SK-N-SH treated with all-trans-retinoic acid at 6 μM for 48 hours (cell line): ENCODE results near the gene SIK3.

Source experiments
- ATAC-seq: fragments of 200-7000 bp; cut with Tn5 transposase; 3 replicates; pipeline ENCODE4 v1.9.1; 2020; ENCODE audit warnings: mild to moderate bottlenecking, moderate library complexity
- ARNTL ChIP-seq: fragments of 450-650 bp; formaldehyde crosslinking; IDR thresholded peaks from 2 replicates; pipeline ENCODE4 v1.5.0; 2020; ENCODE audit warnings: low read depth, mild to moderate bottlenecking, moderate library complexity, borderline replicate concordance
- BACH2 ChIP-seq: fragments of 250-450 bp; sonication (Bioruptor Pico); IDR thresholded peaks from 2 replicates; pipeline ENCODE4 v1.9.0; 2021; ENCODE audit warnings: mild to moderate bottlenecking, borderline replicate concordance
- CSDC2 ChIP-seq: fragments of 250-450 bp; sonication (Bioruptor Pico); IDR thresholded peaks from 2 replicates; pipeline ENCODE4 v1.5.0; 2020; ENCODE audit warnings: mild to moderate bottlenecking, moderate library complexity
- ESRRG ChIP-seq: fragments of 250-450 bp; sonication (Bioruptor Pico); IDR thresholded peaks from 2 replicates; pipeline ENCODE4 v1.6.1; 2021; ENCODE audit warnings: mild to moderate bottlenecking
- GLIS3 ChIP-seq: fragments of 250-450 bp; sonication (Bioruptor Pico); IDR thresholded peaks from 2 replicates; pipeline ENCODE4 v1.5.0; 2020; ENCODE audit warnings: mild to moderate bottlenecking, moderate library complexity
- ISL1 ChIP-seq: fragments of 250-450 bp; sonication (Bioruptor Pico); IDR thresholded peaks from 2 replicates; pipeline ENCODE4 v2.1.2; 2022; ENCODE audit warnings: mild to moderate bottlenecking, moderate library complexity
- OSR1 ChIP-seq: fragments of 250-450 bp; sonication (Bioruptor Pico); IDR thresholded peaks from 2 replicates; pipeline ENCODE4 v1.8.0; 2022; ENCODE audit warnings: moderate library complexity, mild to moderate bottlenecking, inconsistent platforms
- PPARA ChIP-seq: fragments of 250-450 bp; sonication (Bioruptor Pico); IDR thresholded peaks from 2 replicates; pipeline ENCODE4 v1.5.0; 2020; ENCODE audit warnings: mild to moderate bottlenecking, borderline replicate concordance
- RARB ChIP-seq: fragments of 250-450 bp; sonication (Bioruptor Pico); IDR thresholded peaks from 2 replicates; pipeline ENCODE4 v1.8.0; 2021; ENCODE audit warnings: mild to moderate bottlenecking, moderate library complexity
- SNAI2 ChIP-seq: fragments of 250-450 bp; sonication (Bioruptor Pico); IDR thresholded peaks from 2 replicates; pipeline ENCODE4 v1.5.0; 2020; ENCODE audit warnings: mild to moderate bottlenecking, moderate library complexity
- TCF4 ChIP-seq: fragments of 250-450 bp; sonication (Bioruptor Pico); IDR thresholded peaks from 2 replicates; pipeline ENCODE4 v1.8.0; 2021; ENCODE audit warnings: mild to moderate bottlenecking, moderate library complexity, borderline replicate concordance
- TOX ChIP-seq: fragments of 250-450 bp; sonication (Bioruptor Pico); IDR thresholded peaks from 2 replicates; pipeline ENCODE4 v1.8.0; 2021; ENCODE audit warnings: mild to moderate bottlenecking, moderate library complexity, borderline replicate concordance
- ZC3H10 ChIP-seq: fragments of 250-450 bp; sonication (Bioruptor Pico); IDR thresholded peaks from 2 replicates; pipeline ENCODE4 v1.5.1; 2021; ENCODE audit warnings: mild to moderate bottlenecking, moderate library complexity
- ZFP3 ChIP-seq: fragments of 250-450 bp; sonication (Bioruptor Pico); IDR thresholded peaks from 2 replicates; pipeline ENCODE4 v1.5.0; 2020; ENCODE audit warnings: mild to moderate bottlenecking, moderate library complexity
- ZFP30 ChIP-seq: fragments of 450-650 bp; formaldehyde crosslinking; IDR thresholded peaks from 2 replicates; pipeline ENCODE4 v1.5.0; 2022; ENCODE audit warnings: mild to moderate bottlenecking, moderate library complexity
- ZNF565 ChIP-seq: fragments of 450-650 bp; formaldehyde crosslinking; conservative IDR thresholded peaks from 2 replicates; pipeline ENCODE4 v1.5.0; 2020; ENCODE audit warnings: low read depth, mild to moderate bottlenecking, moderate library complexity
- ZNF70 ChIP-seq: fragments of 450-650 bp; formaldehyde crosslinking; IDR thresholded peaks from 2 replicates; pipeline ENCODE4 v1.5.0; 2020; ENCODE audit warnings: mild to moderate bottlenecking, moderate library complexity
- ZNF8 ChIP-seq: fragments of 450-650 bp; formaldehyde crosslinking; IDR thresholded peaks from 2 replicates; pipeline ENCODE4 v1.5.0; 2020; ENCODE audit warnings: mild to moderate bottlenecking, moderate library complexity
- TF ChIP-seq, protein P1 (sequence below): fragments of 250-450 bp; sonication (Bioruptor Pico); IDR thresholded peaks from 2 replicates; pipeline ENCODE4 v1.5.1; 2021; ENCODE audit warnings: mild to moderate bottlenecking, moderate library complexity
- TF ChIP-seq, protein P2 (sequence below): fragments of 250-450 bp; sonication (Bioruptor Pico); IDR thresholded peaks from 2 replicates; pipeline ENCODE4 v1.8.0; 2021; ENCODE audit warnings: low read depth, mild to moderate bottlenecking, moderate library complexity, borderline replicate concordance
- TF ChIP-seq, protein P3 (sequence below): fragments of 250-450 bp; sonication (Bioruptor Pico); IDR thresholded peaks from 2 replicates; pipeline ENCODE4 v1.5.1; 2020; ENCODE audit warnings: low read depth, mild to moderate bottlenecking, moderate library complexity
- TF ChIP-seq, protein P4 (sequence below): fragments of 250-450 bp; sonication (Bioruptor Pico); IDR thresholded peaks from 2 replicates; pipeline ENCODE4 v1.5.0; 2020; ENCODE audit warnings: mild to moderate bottlenecking, moderate library complexity

Gene SIK3

DNA sequence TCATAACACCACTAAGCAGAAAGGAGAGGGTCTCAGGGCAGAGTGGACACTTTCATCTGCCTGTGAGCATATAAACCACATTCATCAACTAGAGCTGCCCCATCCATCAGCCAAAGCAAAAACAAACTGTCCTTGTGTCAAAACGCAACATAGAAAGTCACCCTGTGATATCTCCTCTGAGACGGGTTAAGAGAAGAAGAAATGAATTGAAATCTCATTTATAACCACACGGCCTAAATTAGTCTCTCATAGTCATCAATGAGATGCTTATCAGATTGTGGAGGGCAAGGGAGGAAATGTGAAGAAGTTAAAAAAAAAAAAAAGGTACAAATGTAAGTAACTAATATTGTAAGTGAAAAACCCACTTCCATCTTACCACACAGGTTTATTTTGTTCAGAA, 75.7 kb downstream of the SIK3 start:
- ATAC-seq = no peak

DNA sequence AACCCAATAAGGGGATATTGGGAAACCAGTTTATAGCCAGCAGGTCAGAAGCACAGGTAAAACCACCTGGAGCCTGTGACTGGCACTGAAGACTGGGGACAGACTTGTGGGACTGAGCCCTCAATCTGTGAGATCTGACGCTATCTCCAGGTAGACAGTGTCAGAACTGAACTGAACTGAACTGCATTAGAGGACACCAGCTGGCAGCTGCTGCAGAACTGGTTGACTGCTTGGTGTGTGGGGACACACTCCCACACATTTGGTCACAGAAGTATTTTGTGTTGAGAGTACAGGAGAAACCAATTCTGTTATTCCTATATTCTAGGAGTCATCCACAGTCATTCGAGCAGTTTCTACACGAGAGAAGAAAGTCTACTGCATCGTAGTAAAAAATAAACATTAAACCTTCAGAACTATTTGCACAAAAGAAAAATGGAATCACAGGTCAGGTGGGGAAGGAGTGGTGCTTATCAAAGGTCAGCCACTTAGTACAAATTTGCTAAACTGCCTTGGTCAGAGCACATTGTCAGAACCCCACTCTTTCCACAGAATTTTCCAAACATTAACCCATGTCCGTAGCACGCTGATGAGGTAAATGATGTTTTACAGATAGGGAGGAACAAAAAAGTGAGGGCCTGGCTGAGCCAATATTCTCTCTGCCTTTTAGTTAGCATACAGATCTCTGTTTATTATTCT, 77.2 kb downstream of the SIK3 start:
- TF ChIP-seq OSR1 (CRISPR knock-in tag) = no peak
- TF ChIP-seq GLIS3 (CRISPR knock-in tag) = no peak
- no peak for TF ChIP-seq BACH2
- TF ChIP-seq ESRRG = no peak
- TF ChIP-seq ZNF70 (CRISPR knock-in tag) = no peak
- TF ChIP-seq, protein P1, sequence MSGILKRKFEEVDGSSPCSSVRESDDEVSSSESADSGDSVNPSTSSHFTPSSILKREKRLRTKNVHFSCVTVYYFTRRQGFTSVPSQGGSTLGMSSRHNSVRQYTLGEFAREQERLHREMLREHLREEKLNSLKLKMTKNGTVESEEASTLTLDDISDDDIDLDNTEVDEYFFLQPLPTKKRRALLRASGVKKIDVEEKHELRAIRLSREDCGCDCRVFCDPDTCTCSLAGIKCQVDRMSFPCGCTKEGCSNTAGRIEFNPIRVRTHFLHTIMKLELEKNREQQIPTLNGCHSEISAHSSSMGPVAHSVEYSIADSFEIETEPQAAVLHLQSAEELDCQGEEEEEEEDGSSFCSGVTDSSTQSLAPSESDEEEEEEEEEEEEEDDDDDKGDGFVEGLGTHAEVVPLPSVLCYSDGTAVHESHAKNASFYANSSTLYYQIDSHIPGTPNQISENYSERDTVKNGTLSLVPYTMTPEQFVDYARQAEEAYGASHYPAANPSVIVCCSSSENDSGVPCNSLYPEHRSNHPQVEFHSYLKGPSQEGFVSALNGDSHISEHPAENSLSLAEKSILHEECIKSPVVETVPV (CRISPR knock-in tag) = no peak
- no peak for TF ChIP-seq TCF4 (CRISPR knock-in tag)
- TF ChIP-seq, protein P2, sequence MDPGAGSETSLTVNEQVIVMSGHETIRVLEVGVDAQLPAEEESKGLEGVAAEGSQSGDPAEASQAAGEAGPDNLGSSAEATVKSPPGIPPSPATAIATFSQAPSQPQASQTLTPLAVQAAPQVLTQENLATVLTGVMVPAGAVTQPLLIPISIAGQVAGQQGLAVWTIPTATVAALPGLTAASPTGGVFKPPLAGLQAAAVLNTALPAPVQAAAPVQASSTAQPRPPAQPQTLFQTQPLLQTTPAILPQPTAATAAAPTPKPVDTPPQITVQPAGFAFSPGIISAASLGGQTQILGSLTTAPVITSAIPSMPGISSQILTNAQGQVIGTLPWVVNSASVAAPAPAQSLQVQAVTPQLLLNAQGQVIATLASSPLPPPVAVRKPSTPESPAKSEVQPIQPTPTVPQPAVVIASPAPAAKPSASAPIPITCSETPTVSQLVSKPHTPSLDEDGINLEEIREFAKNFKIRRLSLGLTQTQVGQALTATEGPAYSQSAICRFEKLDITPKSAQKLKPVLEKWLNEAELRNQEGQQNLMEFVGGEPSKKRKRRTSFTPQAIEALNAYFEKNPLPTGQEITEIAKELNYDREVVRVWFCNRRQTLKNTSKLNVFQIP (CRISPR knock-in tag) = no peak
- TF ChIP-seq, protein P3, sequence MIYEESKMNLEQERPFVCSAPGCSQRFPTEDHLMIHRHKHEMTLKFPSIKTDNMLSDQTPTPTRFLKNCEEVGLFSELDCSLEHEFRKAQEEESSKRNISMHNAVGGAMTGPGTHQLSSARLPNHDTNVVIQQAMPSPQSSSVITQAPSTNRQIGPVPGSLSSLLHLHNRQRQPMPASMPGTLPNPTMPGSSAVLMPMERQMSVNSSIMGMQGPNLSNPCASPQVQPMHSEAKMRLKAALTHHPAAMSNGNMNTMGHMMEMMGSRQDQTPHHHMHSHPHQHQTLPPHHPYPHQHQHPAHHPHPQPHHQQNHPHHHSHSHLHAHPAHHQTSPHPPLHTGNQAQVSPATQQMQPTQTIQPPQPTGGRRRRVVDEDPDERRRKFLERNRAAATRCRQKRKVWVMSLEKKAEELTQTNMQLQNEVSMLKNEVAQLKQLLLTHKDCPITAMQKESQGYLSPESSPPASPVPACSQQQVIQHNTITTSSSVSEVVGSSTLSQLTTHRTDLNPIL (CRISPR knock-in tag) = no peak
- no peak for TF ChIP-seq ZFP30 (CRISPR knock-in tag)
- no peak for ATAC-seq

More for the DNA sequence above, 75.7 kb downstream of the SIK3 start:
- TF ChIP-seq, protein P2 (CRISPR knock-in tag) = no peak
- TF ChIP-seq PPARA (no peak), CSDC2 (CRISPR knock-in tag) (no peak), ZNF565 (CRISPR knock-in tag) (no peak), GLIS3 (CRISPR knock-in tag) (no peak), ZNF8 (CRISPR knock-in tag) (no peak), OSR1 (CRISPR knock-in tag) (no peak), SNAI2 (CRISPR knock-in tag) (no peak), BACH2 (no peak), ZFP3 (CRISPR knock-in tag) (no peak), ISL1 (CRISPR knock-in tag) (no peak), ARNTL (CRISPR knock-in tag) (no peak), ZFP30 (CRISPR knock-in tag) (no peak)
- TF ChIP-seq, protein P4, sequence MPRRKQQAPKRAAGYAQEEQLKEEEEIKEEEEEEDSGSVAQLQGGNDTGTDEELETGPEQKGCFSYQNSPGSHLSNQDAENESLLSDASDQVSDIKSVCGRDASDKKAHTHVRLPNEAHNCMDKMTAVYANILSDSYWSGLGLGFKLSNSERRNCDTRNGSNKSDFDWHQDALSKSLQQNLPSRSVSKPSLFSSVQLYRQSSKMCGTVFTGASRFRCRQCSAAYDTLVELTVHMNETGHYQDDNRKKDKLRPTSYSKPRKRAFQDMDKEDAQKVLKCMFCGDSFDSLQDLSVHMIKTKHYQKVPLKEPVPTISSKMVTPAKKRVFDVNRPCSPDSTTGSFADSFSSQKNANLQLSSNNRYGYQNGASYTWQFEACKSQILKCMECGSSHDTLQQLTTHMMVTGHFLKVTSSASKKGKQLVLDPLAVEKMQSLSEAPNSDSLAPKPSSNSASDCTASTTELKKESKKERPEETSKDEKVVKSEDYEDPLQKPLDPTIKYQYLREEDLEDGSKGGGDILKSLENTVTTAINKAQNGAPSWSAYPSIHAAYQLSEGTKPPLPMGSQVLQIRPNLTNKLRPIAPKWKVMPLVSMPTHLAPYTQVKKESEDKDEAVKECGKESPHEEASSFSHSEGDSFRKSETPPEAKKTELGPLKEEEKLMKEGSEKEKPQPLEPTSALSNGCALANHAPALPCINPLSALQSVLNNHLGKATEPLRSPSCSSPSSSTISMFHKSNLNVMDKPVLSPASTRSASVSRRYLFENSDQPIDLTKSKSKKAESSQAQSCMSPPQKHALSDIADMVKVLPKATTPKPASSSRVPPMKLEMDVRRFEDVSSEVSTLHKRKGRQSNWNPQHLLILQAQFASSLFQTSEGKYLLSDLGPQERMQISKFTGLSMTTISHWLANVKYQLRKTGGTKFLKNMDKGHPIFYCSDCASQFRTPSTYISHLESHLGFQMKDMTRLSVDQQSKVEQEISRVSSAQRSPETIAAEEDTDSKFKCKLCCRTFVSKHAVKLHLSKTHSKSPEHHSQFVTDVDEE (CRISPR knock-in tag) = no peak
- TF ChIP-seq, protein P3 (CRISPR knock-in tag) = no peak
- TF ChIP-seq, all 23 proteins: peak for 0

DNA sequence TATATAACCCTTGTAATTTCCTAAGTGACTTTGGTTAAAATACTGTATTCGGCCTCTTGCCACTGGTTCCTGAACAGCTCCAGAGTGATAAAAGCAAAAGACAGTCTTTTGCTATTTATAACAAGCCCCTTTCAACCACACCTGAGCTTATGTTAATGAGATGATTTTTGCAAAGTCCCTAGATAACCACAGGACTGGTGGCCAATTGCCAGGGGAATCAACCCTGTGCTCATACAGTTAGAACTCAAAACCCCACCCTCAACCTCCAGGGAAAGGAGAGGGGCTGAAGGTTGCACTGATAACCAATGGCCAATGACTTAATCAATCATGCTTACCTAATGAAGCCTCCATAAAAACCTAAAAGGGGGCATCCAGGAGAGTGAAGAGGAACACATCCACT, 77.9 kb downstream of the SIK3 start:
- ATAC-seq = no peak
- TF ChIP-seq, protein P1 (CRISPR knock-in tag) = no peak
- TF ChIP-seq PPARA (no peak), RARB (CRISPR knock-in tag) (no peak), BACH2 (no peak), ARNTL (CRISPR knock-in tag) (no peak), ISL1 (CRISPR knock-in tag) (no peak), ZFP30 (CRISPR knock-in tag) (no peak), TOX (CRISPR knock-in tag) (no peak), OSR1 (CRISPR knock-in tag) (no peak), TCF4 (CRISPR knock-in tag) (no peak), ZC3H10 (CRISPR knock-in tag) (no peak)
- TF ChIP-seq, protein P3 (CRISPR knock-in tag) = no peak
